SU-DHL-6 (cell line): ENCODE results near the gene TDRD10.

Experiments
- H2AFZ ChIP-seq: fragments of 200-600 bp; sonication (generic); 2 replicates; pipeline ENCODE4 v1.6.1; 2014; ENCODE audit warnings: low read depth, mild to moderate bottlenecking, moderate library complexity, mixed read lengths, antibody characterized with exemption, low read length; ENCODE audit not compliant: severe bottlenecking
- H3F3A ChIP-seq: fragments of 200-600 bp; shearing (Covaris generic); 2 replicates; pipeline ENCODE4 v1.6.0; 2016; ENCODE audit warnings: antibody characterized with exemption, mild to moderate bottlenecking; ENCODE audit not compliant: insufficient read depth
- H3K27ac ChIP-seq: fragments of 200-600 bp; sonication (generic); 2 replicates; pipeline ENCODE4 v1.5.1; 2016; ENCODE audit warnings: low read depth, mild to moderate bottlenecking, low read length, moderate library complexity, mixed read lengths
- H3K27me3 ChIP-seq: fragments of 200-600 bp; sonication (generic), shearing (Covaris generic); 2 replicates; pipeline ENCODE4 v1.6.0; 2014; ENCODE audit warnings: mild to moderate bottlenecking, low read length
- H3K36me3 ChIP-seq: fragments of 200-600 bp; sonication (generic); 2 replicates; pipeline ENCODE4 v1.6.1; 2014; ENCODE audit warnings: mild to moderate bottlenecking, low read length, mixed read lengths
- H3K4me2 ChIP-seq: fragments of 300-600, 200-600 bp; shearing (Covaris generic), sonication (generic); 2 replicates; pipeline ENCODE4 v1.6.0; 2014; ENCODE audit warnings: low read length, low read depth, mild to moderate bottlenecking; ENCODE audit not compliant: poor library complexity, severe bottlenecking
- H3K4me3 ChIP-seq: fragments of 200-600 bp; sonication (generic); 2 replicates; pipeline ENCODE4 v1.5.1; 2014; ENCODE audit warnings: antibody characterized with exemption, low read length, mild to moderate bottlenecking, mixed read lengths; ENCODE audit not compliant: insufficient read depth, poor library complexity, severe bottlenecking
- H3K79me2 ChIP-seq: fragments of 200-600 bp; sonication (generic); 2 replicates; pipeline ENCODE4 v1.6.1; 2014; ENCODE audit warnings: mild to moderate bottlenecking, low read length, moderate library complexity; ENCODE audit not compliant: insufficient read depth
- H3K9ac ChIP-seq: fragments of 200-600 bp; sonication (generic); 2 replicates; pipeline ENCODE4 v1.7.0; 2014; ENCODE audit warnings: mild to moderate bottlenecking, low read length
- H3K9me2 ChIP-seq: fragments of 200-600 bp; sonication (generic); replicated peaks from 2 replicates; pipeline ENCODE4 v1.6.1; 2014; ENCODE audit warnings: low read length; ENCODE audit not compliant: insufficient read depth
- H3K9me3 ChIP-seq: fragments of 200-600 bp; sonication (generic); 2 replicates; pipeline ENCODE4 v1.6.1; 2014; ENCODE audit warnings: low read length, mixed read lengths; ENCODE audit not compliant: insufficient read depth
- H4K20me1 ChIP-seq: fragments of 200-600 bp; sonication (generic); 2 replicates; pipeline ENCODE4 v1.6.1; 2014; ENCODE audit warnings: low read depth, mild to moderate bottlenecking, antibody characterized with exemption, low read length, moderate library complexity, mixed read lengths
- CTCF ChIP-seq: fragments of 200-600 bp; sonication (generic); IDR thresholded peaks from one replicate; pipeline ENCODE4 v1.5.1; 2017; ENCODE audit warnings: antibody characterized with exemption, mild to moderate bottlenecking, low read length, moderate library complexity; ENCODE audit not compliant: insufficient read depth, poor library complexity, severe bottlenecking
- EZH2phosphoT487 ChIP-seq: fragments of 200-600 bp; sonication (generic), shearing (Covaris generic); conservative IDR thresholded peaks from 2 replicates; pipeline ENCODE4 v1.6.1; 2018; ENCODE audit warnings: mild to moderate bottlenecking, antibody characterized with exemption, low read length, moderate library complexity, mixed read lengths

Gene TDRD10

GRCh38 chr1:154573168-154573510 lies 71.1 kb downstream of the TDRD10 start:
- Histone ChIP-seq H3K4me2 (no peak overlapping the region), H3K79me2 (no peaks in the 10 kb centered on the region), H2AFZ (no peak overlapping the region), H4K20me1 (no peaks in the 10 kb centered on the region), H3K27ac (no peak overlapping the region), H3K9ac (no peak overlapping the region), H3K27me3 (no peaks in the 10 kb centered on the region), H3F3A (peaks cover 8% of the 10 kb centered on the region; the same call in 1 of the 2 replicates), H3K9me3 (no peaks in the 10 kb centered on the region), H3K4me3 (no peak overlapping the region), H3K9me2 (no peaks in the 10 kb centered on the region), H3K36me3 (no peaks in the 10 kb centered on the region)
- TF ChIP-seq CTCF: no peak
- no peak for TF ChIP-seq EZH2phosphoT487

GRCh38 chr1:154574716-154575115 lies 72.7 kb downstream of the TDRD10 start:
- peak overlapping the region; percentile 72 for H3K27ac ChIP-seq
- no peaks in the 10 kb centered on the region for H3K9me2 ChIP-seq
- no peak for TF ChIP-seq EZH2phosphoT487
- no peak for TF ChIP-seq CTCF
- H3K79me2 ChIP-seq: no peaks in the 10 kb centered on the region
- no peaks in the 10 kb centered on the region for H3K27me3 ChIP-seq
- no peaks in the 10 kb centered on the region for H3K36me3 ChIP-seq
- H2AFZ ChIP-seq: peak overlapping the region; percentile 10
- H3F3A ChIP-seq: peaks cover 8% of the 10 kb centered on the region; the same call in 1 of the 2 replicates
- H3K4me2 ChIP-seq: peak overlapping the region; percentile 34
- no peaks in the 10 kb centered on the region for H3K9me3 ChIP-seq
- H3K4me3 ChIP-seq: no peak overlapping the region
- no peaks in the 10 kb centered on the region for H4K20me1 ChIP-seq
- H3K9ac ChIP-seq: peak overlapping the region; percentile 30

- Histone ChIP-seq H3K9ac (peak overlapping the region; percentile 30), H4K20me1 (no peaks in the 10 kb centered on the region), H3K27me3 (no peaks in the 10 kb centered on the region), H3K27ac (peak overlapping the region; percentile 72), H3K4me3 (no peak overlapping the region), H2AFZ (no peak overlapping the region), H3F3A (peaks cover 8% of the 10 kb centered on the region; the same call in 1 of the 2 replicates), H3K4me2 (peak overlapping the region; percentile 20), H3K36me3 (no peaks in the 10 kb centered on the region), H3K9me2 (no peaks in the 10 kb centered on the region), H3K9me3 (no peaks in the 10 kb centered on the region), H3K79me2 (no peaks in the 10 kb centered on the region)
- TF ChIP-seq CTCF (no peak), EZH2phosphoT487 (no peak)
Observed at GRCh38 chr1:154575147-154575927, 73.3 kb downstream of the TDRD10 start.
